ENCODE data around the gene RER1.

RER1 gene

GRCh38 chr1:2408859-2409276 lies 17.2 kb downstream of the RER1 start:
- DNase-seq, result no peak

DNA sequence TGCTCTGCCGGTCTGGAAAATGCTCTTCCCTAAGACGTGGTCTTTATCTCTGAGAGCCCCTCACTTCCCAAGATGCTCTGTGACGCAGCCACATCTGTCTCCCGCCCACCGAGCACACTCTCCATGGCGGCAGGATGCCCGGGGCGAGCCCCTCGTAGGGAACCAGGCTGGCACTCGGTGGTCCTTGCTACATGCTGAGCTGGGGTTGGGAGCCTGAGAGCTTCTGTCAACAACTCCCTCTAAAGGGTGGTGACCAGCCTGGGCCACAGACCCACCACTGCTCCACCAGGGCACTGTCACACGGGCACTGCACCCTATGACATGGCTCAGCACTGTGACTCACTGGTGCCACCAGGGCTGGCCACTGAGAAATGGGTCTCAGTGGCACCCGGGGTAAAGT lies 18.1 kb downstream of the RER1 start:
- no peak for DNase-seq

- DNase-seq, result peak; percentile 79
These were observed 20.3 kb downstream of the RER1 start for GRCh38 chr1:2411801-2412394.

DNA sequence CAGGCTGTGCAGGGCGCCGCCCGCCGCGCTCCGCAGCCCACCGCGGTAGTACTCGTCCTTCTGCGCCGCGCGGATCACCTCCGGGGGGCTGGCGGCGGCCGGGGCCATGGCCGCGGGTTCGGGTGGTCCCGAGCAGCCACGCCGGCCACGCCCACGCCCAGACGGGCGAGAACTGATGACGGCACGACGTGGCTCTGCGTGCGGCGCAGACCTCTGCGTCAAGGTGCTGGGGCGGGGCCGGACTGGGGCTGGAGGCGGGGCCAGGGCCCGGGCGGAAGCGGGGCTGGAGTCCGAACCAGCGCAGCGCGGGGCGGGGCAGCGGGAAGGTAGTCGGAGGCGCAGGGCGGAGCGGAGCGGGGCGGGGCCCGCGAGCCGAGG lies 20.7 kb downstream of the RER1 start, which contains the start of gene PEX10:
TSS of gene PEX10 (minus strand) at position 170 of the 378 bp plus-strand sequence. CDS start at position 108, 62 bp downstream.
- peak; percentile 98 for DNase-seq

DNA sequence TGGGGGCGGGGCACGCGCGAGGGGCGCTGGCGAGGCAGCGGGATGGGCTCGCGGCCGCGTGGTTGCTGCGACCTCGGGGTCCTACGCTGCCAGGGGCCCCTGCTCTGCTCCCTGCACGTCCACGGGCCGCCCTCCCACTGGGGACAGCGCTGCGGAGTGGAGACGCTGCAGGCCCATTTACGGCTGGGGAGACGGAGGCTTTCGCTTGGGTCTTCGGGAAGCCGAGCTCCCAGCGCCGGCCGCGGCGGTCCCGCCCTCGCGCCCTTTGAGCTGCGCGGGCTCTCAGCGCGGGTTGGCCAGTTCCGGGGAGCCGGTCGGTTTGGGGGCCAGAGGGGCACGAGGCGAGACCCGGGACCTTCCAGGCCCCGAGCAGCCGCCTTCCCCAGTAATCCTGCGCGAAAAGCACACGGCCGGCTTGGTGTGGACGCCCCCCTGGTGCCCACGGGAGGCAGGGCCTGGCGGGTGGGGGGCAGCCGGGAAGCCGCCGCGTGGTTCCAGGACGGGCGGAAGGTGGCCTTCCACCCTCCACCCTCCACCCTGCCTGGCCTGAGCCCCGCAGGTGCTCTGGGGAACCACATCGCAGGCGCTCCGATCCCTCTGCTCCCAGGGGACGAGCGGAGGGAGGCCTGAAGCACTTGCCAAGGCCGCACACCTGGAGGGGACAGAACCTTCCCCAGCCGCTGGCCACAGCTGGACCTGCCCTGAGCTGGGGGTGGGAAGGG lies 21.3 kb downstream of the RER1 start:
- peak; percentile 89 for DNase-seq

DNA sequence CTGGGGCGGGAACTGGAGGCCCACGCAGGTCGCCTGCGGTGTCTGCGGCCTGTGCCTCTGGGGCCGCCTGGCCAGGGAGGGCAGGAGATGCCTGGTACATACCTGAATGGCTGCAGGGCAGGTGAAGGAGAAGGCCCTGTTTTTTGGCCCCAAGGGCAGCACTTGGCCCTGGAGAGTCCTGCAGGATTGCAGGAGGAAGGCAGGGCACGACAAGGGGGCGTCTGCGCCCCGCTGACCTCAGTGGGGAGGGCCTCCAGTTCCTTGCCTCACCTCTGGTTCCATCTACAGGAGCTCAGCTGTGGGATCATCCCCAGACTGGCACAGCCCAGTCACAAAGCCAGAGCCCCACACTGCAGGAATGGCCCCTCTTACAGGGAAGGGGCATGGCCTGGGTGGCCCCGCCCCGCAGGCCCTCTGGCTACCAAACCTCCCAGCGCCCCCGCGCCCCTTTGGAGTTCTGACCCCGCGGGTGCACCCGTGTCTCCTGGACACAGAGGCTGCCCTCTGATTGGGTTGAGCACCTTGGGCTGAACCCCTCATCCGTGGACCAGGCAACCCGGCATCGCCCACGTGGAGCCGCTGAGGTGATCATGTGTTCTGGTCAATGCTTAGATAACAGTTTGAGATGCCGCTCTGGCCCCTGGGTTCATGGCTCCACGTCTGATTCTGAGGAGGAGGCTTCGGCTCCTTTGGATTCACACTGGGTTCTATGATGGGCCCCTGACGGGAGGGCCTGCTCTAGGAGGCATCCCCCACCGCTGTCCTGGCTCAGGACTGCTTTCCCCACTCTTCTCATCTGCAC lies 22.1 kb downstream of the RER1 start:
- DNase-seq, result peak; percentile 69

- DNase-seq, result peak; percentile 79
These were observed 22.8 kb downstream of the RER1 start for GRCh38 chr1:2414297-2414958.

DNA sequence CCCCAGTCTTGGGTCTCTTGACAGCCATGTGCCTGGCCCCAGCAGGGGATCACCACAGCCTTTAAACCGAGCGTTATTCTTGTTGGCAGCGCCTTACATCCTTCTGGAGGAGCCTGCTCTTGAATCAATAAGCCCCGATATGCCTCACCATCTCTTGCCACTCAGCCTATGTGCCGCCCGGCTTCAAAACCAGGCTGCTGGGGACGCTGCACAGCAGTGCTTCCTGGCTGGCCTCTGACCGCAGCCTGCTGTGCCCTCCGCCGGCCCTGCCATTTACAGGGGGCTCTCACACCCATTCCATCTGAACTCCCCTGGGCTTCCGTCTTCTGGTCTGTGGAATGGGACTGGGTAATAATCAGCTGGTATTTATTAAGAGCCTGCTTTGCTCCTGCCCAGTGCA lies 23.7 kb downstream of the RER1 start:
- DNase-seq, result peak; percentile 51

DNA sequence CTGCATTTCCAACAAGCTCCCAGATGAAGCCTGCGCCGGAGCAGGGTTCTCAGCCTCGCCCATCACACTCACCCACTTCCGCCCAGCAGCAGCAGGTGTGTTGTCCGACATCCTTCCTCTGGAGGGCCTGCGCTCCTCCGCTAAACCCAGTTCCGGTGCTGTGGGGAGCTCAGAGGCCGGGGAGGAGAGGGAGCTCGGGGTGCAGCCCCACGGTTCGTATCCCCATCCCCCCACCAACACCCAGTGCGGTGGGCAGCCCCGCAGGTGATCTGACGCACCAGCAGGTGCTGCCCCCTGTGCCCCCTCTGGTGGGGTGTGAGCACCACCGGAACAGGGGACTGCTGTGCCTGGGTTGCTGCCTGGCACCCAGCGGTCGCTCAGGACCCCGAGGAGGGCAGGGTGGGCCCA lies 24.2 kb downstream of the RER1 start:
- DNase-seq, result peak; percentile 90

- peak; percentile 73 for DNase-seq
These were observed 24.8 kb downstream of the RER1 start for GRCh38 chr1:2416403-2416802.

DNA sequence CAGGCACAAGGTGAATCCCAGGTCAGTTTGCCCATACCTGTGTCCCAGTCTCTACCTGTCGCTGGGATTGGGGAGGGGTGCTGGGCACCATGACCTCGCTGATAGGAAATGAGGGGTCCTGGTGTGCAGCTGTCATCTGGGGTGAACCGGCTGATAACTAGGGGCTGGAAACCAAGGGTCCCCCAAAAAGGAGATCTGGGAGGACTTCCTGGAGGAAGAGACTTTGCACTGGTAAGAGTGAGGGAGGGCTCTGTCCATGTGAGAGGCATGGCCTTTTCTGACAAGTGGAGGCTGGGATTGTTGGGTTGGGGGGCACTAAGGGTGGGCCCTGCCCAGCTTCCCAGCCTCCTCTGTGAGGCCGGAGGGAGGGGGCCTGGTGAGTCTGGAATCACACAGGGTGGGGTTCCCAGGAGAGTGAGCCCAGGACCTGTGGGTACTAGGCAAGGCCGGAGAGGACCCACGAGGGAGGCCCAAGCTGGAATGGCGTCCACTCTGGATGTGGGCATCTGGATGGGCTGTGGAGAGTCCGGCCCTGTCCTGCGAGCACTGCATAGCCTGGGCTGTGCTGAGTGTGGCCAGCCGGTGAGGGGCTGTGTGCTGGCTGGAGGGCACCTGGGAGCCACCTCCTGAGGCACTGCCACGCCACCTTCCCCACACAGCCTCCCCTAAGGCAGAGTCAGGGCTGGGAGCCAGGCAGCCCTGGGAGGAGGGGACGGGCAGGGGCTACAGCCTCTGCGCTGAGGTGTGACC lies 25.6 kb downstream of the RER1 start:
- no peak for DNase-seq

GRCh38 chr1:2417833-2418225 lies 26.2 kb downstream of the RER1 start:
- DNase-seq, result no peak

DNA sequence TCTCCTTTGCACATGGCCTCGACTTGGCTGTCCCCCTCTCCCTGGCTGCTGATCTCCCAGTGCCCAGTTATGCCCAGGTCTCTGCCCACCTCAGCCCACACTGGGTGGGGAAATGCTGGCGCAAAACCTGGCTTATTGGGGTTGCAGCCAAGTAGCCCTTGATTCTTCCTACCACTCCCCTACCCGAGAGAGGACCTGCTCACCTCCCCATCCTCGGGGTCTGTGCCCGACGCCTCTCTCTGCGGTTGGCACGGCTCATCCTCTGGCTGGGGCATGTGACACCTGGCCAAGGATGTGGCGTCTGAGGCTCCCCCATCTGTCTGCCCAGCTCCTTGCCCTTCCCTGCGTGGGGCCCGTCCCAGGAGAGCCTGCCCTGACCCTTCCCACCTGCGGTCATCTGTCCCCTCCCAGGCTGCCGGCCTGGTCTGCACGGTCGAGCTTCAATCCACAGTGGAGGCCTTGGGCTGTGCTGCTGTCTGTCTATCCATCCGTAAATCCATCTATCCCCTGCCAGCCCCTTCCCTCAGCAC lies 27.2 kb downstream of the RER1 start:
- DNase-seq, result no peak

DNA sequence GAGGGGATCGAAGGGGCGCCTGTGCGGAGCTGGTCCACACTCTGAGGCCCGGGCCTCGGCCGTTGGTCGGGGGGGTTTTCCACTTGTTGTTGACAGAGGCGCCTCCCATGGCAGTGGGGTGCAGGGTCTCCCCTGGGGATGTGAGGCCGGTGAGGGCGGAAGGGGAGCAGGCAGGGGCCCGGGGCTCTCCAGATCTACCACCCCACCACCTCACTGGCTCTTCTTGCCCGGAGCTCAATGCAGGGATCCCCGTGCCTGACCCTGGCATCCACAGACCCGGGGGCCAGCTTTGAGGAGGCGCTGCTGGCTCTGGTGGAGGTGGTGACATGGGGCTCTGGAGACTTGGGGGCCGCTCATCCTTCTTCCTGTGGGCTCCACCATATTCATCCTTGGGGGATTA lies 27.8 kb downstream of the RER1 start:
- no peak for DNase-seq

DNA sequence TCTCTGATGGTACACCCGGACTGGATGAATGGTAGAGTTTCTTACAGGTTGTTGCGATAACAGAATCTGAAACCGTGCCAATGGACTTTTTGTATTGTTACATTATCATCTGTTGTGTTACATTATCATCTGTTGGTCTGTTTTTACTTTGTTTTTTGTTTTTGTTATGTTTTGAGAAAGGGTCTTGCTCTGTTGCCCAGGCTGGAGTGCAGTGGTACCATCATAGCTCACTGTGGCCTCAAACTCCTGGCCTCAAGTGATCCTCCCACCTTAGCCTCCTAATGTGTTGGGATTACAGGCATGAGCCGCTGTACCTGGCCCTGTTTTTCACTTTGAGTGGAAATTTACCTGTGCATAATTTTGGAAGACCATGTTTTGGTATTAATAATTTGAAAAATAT lies 30.9 kb downstream of the RER1 start:
- DNase-seq, result no peak

DNA sequence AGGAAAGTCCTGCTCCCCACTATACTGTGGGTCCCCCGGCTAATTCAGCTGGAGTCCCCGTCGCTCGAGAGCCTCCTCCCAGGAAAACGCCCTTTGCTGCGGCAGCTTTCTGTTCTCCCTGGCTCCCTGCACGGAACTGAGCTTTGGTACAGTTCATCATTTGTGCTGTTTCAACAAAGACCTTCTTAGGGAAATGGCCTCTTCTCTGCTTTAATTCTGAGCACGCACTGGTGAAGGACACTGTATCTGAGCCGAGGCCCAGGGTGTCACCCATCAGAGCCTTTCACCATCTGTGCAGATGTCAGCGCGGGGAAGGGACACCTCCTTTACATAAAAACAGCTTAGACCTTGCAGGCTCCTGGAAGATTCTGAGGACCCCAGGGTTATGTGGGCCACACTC lies 34.3 kb downstream of the RER1 start:
- no peak for DNase-seq

DNA sequence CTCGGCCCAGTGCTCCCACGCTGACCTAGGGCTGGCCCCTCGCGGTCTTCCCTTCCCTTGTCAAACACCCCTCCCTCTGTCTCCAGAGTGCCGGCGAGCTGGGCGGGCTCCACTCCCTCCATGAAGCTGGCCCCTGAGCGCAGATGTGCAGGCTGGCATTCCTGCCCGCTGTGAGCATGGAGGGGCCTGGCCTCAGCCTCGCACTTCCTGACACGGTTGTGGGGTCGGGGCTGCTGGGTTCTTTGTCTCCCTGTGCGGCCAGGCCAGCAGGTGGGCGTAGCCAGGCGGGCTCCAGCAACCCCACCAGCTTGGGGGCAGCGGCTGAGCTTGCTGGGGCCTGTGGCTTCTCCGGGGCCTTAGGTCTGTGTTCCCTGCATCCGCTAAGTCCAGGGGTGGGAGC lies 34.9 kb downstream of the RER1 start:
- DNase-seq, result no peak

DNA sequence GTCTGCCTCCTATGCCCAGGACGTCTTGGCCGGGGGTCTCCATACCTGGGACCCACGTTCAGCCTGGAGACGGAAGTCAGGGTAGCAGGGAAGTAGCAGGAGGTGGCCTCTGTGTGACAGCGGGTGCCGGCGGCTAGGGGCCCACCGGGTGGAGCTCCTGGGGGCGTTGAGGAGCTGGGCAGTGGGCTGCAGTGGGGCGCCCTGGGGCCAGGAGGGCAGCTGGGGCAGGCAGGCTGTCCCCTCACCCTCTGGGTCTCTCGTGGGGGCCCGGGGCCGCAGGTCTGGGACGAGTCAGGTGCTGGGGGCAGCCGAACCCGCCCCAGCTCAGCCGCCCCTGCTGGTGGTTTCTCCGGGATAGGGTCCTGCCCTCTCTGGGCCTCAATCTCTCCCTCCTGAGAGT lies 35.4 kb downstream of the RER1 start:
- DNase-seq, result no peak

DNA sequence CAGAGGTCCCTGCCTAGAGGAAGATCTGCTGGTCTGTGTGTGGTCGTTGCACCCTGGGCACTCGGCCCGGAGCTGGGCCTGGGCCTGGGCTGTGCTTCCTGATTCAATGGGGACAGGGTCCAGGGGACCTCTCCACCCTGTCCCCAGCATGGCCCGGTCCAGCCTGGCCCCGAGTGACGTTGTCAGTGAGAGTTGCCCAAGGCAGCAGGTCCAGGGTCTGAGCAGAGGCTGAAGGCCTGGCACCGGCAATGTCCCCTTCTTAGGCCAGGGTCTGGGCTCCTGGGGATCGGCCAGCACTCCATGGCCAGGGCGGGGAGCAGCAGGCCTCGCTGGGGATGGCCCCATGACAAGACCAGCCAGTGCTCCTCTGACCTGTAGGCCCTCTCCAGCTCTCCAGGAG lies 36.3 kb downstream of the RER1 start:
- DNase-seq, result no peak

DNA sequence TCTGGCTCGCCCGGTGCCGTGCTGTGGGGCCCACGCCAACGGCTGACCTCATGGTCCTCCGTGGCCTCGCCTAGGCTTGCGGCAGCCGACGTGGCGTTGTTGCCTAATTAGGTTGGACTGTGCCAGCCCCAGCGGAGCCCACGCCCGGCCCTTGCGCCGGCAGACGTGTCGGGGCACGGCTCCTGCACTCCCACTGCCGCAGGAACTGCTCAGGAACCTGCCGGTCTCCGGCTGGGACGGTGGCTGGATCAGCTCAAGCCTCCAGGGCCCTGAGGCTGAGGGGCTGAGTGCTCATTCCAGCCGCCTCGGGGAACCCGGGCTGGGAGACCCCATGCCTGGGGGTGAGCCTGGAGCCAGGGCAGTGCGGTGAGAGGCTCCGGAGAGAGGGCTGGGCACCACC lies 36.8 kb downstream of the RER1 start:
- DNase-seq, result no peak

- peak; percentile 50 for DNase-seq
These were observed 38.3 kb downstream of the RER1 start for GRCh38 chr1:2429780-2430591.

- no peak for DNase-seq
These were observed 38.9 kb downstream of the RER1 start for GRCh38 chr1:2430592-2430973.
